GM12873 (cell line): ENCODE data around the gene MRPL36.

ENCODE experiments used
- CTCF ChIP-seq: IDR thresholded peaks from 2 replicates; pipeline ENCODE4 v1.5.1; 2012; ENCODE audit warnings: low read depth, mild to moderate bottlenecking, moderate library complexity, low read length, control low read depth; ENCODE audit not compliant: insufficient read depth; ENCODE audit errors: missing control alignments

MRPL36 gene

GRCh38 chr5:1765880-1766235 lies 33.8 kb downstream of the MRPL36 start:
- TF ChIP-seq CTCF: no peak

GRCh38 chr5:1765141-1765879 lies 34.3 kb downstream of the MRPL36 start:
- no peak for TF ChIP-seq CTCF

- TF ChIP-seq CTCF: no peak
Measured at GRCh38 chr5:1764606-1764960, 35.1 kb downstream of the MRPL36 start.

GRCh38 chr5:1763960-1764605 lies 35.6 kb downstream of the MRPL36 start:
- TF ChIP-seq CTCF: no peak

- peak; percentile 66 for TF ChIP-seq CTCF
Measured at GRCh38 chr5:1763548-1763911, 36.1 kb downstream of the MRPL36 start.

- TF ChIP-seq CTCF: no peak
Measured at GRCh38 chr5:1762883-1763547, 36.6 kb downstream of the MRPL36 start.

DNA sequence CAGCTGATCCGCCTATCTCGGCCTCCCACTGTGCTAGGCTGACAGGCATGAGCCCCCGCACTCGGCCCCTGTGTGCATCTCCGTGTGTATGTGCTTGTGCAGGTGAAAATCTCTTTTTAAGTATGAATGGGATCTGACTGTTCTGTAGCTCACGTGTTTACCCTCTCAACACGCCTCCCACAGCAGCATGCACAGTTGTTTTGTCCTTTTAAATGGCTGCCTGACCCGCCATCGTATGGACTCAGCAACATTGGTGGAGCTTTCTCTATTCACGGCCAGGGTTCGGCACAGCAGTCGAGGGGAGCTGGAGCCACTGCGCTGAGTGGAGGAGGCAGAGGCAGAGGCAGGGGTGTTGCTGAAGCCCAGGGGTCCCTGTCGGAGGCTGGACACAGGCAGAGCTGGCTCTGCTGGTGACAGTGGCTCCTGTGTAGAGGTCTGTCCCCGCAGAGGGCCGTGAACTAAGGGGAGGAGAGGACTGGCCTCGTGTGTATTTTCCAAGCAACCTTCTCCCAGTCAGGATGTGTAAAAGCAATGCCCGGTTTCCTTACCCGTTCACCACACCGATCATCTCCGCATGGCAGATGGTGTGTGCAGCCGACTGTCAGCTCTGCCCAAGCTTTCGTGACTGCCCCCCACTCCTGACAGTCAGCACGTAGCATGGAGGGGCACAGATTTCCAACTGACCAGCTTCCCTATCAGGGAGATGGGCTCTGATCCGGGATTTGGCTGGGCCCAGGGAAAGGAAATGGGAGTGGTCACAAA lies 37.3 kb downstream of the MRPL36 start:
- no peak for TF ChIP-seq CTCF
